ENCODE data around the gene TESMIN.
A peak's percentile ranks its signal among the peaks of the same experiment; 100 is the strongest.

The TESMIN gene

GRCh38 chr11:68751331-68751856, at the start of gene TESMIN:
Gene TESMIN (minus strand): TSS chr11:68751520. CDS start chr11:68750660, 860 bp downstream.
- peak; percentile 87 for DNase-seq

GRCh38 chr11:68798221-68798813, 47.0 kb upstream of the TESMIN start:
- DNase-seq: peak; percentile 70

- no peak for DNase-seq
Measured at GRCh38 chr11:68796801-68797200, 45.5 kb upstream of the TESMIN start.

GRCh38 chr11:68792400-68792966, 41.2 kb upstream of the TESMIN start:
- no peak for DNase-seq

GRCh38 chr11:68784653-68785052, 33.3 kb upstream of the TESMIN start:
- no peak for DNase-seq

GRCh38 chr11:68783216-68783821, 32.0 kb upstream of the TESMIN start:
- no peak for DNase-seq

GRCh38 chr11:68782711-68783110, 31.4 kb upstream of the TESMIN start:
- no peak for DNase-seq

GRCh38 chr11:68780829-68781228, 29.5 kb upstream of the TESMIN start:
- peak; percentile 52 for DNase-seq

- DNase-seq: no peak
Measured at GRCh38 chr11:68778205-68778604, 26.9 kb upstream of the TESMIN start.

- no peak for DNase-seq
Measured at GRCh38 chr11:68776442-68777235, 25.3 kb upstream of the TESMIN start.

- no peak for DNase-seq
Measured at GRCh38 chr11:68775951-68776388, 24.6 kb upstream of the TESMIN start.

GRCh38 chr11:68774194-68774585, 22.9 kb upstream of the TESMIN start:
- DNase-seq: no peak

GRCh38 chr11:68773521-68774193, 22.3 kb upstream of the TESMIN start:
- DNase-seq: no peak

- no peak for DNase-seq
Measured at GRCh38 chr11:68772936-68773335, 21.6 kb upstream of the TESMIN start.

GRCh38 chr11:68770781-68771180, 19.5 kb upstream of the TESMIN start:
- DNase-seq: no peak

GRCh38 chr11:68767672-68768071, 16.4 kb upstream of the TESMIN start:
- no peak for DNase-seq

GRCh38 chr11:68766786-68767185, 15.5 kb upstream of the TESMIN start:
- DNase-seq: no peak

- DNase-seq: no peak
Measured at GRCh38 chr11:68764746-68765145, 13.4 kb upstream of the TESMIN start.

GRCh38 chr11:68763926-68764657, 12.8 kb upstream of the TESMIN start:
- no peak for DNase-seq

- no peak for DNase-seq
Measured at GRCh38 chr11:68763181-68763721, 11.9 kb upstream of the TESMIN start.

- no peak for DNase-seq
Measured at GRCh38 chr11:68762481-68762880, 11.2 kb upstream of the TESMIN start.

GRCh38 chr11:68761801-68762200, 10.5 kb upstream of the TESMIN start:
- DNase-seq: no peak

Data from NCI-H82 (cell line).